NCI-H2196 treated with DMSO at 0.1 percent for 48 hours (cell line): ENCODE measurements around the gene PDE6A.

Source experiments
- DNase-seq: peaks from one replicate; lab custom pipeline; 2025; ENCODE audit not compliant: unreplicated experiment; lab: John Stamatoyannopoulos, UW

PDE6A gene

DNA sequence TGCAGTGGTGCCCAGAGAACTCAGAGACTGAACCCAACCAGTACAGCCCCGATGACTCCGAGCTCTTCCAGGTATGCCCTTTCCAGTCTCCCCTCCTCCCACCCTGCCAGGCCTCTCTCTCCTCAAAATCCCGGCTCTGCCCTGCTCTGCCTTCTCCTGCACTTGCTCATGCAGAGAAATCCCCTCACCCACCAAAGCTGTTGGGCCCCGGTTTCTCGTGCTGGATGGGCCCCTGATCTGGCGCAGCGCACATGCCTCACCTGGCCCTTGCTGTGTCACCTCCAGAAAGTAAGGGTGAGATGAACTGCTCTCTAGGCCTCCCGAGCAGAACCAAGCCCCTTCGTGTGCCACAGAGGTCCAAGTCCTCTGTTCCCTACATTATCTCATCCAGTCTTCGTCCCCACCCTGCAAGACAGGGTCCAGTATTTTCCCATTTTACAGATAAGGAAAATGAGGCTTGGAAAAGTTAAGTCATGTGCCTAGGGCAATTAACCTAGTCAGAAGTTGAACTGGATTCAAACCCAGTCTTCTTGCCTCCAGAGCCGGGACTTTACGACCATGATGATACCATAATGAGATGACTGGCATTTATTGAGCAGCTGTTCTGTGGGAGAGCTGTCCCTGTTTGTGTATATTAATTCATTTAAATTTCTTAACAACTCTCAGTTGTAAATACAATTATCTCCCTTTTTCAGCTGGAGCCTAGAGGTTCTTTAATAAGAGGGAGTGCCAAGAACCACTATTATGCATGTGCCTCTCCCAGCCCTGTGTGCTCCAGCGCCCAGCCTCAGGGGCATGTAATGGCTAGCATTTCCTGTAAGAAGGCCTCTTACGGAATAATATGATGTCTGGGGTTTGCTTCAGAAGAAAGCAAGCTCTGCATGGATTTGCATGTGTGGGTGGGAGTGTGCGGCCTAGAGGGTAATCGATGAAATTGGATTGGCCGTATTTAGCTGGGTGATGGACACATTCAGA is 123.8 kb downstream of the PDE6A start:
- DNase-seq: no peak

DNA sequence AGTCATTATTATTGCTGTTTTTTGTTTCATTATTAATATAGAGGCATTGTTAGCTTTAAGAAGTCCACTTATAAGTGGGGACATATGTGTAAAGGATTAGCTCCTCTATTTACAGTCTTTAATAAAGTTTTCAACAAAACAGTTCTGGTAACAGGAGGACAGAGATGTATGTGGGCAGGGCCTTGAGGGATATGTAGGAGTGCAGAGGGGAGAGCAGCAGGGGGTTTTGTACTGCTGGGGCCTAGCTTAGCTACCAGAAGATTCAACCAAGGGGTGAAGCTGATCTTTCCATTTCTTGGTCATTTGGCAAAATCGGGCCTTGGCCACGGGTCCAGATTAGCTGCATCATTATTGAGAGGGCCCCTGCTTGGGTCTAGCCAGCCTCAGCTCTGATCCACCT is 124.6 kb downstream of the PDE6A start:
- no peak for DNase-seq

DNA sequence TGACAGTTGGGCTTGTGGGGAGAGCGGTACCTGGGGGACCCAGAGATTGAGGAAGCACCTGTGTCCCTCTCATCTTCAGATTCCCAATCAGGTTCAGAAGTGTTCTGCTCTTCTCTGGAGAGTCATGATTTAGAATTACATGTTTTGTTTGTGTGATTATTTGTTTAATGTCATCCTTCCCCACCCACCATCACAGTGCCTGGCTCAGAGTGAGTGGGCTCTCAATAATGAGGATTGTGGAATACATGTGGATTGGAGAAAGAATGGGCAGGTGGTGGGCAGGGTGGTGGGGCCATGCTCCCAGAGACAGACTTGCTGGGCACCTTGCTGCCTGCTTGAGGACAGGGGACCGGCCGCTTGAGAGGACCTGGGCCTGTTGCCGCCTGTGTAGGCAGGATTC is 126.5 kb downstream of the PDE6A start:
- DNase-seq: no peak

DNA sequence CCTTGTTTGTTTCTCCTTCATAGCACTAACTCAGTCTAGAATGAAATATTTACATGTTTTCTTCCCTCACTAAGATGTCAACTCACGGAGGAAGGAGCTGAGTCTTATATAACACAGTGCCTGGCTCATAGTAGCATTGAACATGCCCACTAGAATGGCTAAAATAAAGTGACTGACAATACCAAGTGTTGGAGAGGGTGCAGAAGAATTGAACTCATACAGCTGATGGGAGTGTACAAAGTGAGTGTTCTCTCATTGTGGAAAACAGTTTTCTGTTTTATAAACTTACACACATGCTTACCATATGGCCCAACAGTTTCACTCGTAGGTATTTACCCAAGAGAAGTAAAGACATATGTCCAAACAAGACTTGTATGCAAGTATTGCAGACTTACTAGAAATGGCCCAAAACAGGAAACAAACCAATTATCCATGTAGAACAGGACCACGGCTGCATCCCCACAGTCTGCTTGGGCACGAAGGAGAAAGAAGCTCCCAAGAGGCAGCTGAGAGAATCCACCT is 127.0 kb downstream of the PDE6A start:
- DNase-seq: no peak

DNA sequence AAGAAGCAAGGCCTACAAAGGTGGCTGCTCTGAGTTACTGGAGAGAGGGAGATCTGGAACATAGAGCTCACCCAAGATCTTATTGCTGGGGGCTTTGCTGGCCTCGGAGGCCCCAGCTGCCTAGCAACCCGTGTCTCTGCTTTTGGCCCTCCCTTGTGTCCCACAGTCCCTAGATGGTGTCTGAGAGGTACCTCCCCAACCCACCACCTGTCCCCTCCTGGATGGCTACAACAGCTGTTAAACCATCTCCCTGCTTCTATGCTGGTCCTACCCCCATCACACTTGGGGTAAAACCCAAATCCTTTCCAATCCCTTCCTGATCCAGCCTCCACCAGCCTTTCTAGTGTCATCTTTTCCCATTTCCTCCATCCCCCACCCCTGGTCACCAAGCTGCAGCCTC is 127.9 kb downstream of the PDE6A start:
- DNase-seq: no peak

DNA sequence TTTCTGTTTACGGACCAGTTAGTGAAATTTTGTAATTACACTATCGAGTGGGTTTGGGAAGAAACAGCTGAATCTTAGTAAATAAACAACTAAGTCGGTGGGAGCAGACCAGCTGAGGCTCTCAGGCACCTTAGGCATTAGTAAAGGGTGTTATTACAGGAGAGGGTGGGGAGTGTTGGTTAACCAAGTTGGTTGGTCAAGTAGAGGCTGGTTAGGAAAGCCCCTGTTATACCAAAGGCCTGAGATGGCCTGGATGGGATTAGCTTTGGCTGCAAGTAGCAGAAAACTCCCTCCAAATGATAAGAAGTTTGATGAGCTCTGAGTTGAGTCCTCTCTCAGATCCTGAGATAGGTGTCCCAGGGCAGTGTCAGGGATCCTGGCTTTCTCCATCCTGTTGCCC is 133.1 kb downstream of the PDE6A start:
- no peak for DNase-seq

DNA sequence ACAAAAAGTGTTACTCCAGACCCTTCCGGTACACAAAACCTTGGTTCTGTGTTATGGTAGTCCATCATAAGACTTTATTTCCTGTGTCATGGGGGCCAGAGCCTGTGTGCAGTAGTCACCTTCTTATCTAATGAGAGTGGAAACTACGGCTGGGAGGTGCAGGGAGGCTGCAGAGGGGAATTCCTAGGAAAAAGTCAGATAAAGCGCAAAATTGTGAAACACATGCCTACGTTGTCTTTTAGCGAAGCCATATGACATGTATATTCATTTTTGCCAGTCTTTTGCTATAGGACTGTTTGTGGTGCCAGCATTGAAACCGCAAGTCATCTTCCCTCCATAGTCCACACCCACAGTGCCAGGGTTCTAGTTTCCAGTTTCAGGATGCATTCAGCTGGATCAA is 133.7 kb downstream of the PDE6A start:
- no peak for DNase-seq

DNA sequence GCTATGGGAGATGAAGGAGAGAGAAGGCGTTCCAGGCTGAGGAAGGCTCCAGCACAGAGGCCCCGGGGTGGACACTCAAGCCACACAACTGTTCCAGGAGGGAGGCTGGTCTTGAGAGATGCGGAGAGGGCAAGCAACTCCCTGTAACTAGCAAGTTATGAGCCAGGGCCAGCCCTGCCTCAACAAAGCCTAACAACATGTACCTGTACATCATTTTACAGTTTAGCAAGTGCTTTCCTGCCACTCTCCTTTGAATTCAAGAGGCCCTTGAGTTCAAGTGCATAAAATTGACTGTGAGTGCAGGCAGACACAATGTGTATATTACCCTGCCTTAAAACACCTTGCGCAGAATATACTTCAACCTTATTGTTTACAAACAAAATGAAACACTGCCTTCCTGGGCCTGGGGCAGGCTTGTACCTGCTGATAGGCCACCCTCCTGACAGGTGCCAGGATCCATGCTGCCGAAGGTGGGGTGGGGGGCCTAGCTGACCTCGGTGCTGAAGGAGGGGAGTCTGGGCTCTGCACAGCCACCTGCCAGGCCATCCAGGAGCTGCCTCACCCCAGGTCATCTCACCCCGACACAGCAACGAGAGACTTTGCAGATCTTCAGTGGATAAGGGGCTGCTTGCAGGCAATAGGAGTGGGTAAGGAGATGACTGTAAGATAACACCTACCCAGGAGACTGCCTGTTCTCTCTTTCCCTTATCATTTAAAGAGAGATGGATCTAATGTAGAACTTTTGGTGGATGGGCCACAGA is 134.5 kb downstream of the PDE6A start:
- no peak for DNase-seq

DNA sequence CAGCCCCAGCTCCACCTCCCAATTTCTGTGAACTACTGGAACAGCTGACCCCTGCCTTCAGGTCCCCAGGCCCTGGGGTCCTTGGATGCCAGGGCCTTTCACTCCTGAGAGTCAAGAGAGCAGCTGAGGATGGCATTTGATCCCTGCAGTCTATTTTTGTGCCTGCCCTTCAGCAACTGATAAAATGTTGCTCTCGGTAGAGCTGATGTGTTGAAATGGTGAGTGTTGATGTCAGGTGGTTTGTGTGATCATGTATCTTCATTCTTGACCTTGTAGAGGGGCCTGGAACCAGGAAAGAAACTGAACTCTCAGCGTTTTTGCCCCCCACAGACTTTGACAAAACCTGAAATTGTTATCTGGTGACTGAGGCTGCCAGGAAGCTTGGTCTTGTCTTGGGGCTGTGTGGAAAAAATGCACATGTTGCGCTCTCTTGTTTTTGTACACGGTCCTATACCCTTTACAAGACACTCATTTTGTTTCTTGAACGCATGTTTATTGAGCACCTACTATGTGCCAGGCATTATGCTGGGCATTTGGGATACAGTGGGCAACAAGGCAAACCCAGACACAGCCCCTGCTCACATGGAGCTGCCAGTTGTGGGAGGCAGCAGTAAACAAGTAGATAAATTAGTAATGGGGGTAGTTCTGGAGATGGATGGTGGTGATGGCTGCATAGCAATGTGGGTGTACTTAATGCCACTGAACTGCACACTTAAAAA is 136.2 kb downstream of the PDE6A start:
- DNase-seq: no peak
